ENCODE results near the gene ADAM19.

Gene ADAM19

DNA sequence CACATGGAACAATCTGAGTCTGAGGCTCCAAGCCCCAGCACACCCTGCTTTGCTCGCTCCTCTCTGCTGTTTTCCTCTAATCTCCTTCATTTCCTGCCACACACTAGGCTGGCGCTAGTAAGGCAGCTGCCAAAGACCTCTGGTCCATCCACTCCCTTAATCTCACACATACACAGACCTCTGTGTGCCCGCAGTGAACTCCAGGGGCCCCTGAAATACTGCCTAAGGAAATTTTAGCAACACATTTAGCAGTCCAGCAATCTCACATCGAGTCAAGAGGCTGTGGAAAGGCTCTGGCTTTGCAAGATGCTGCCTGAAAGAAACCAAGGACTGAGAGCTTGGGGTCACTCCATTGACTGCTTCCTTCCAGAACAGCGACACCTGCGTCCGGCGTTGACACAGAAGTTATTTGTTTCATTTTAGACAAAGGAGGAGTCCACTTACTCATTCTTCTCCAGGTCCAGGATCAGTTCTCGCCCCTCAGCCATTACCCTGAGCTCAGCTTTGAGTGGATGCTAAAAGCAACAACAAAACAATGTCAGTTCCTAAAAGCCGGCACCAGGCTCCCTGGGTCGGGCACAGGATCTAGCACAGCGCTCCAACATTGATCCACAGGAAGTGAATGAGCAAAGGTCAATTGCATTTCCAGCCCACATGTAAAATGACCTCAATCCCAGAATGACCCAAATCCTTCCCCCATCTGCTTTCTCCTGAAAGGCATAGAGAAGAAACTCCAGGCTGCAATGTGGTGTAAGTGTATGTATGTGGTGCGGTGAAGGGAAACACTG, 11.5 kb downstream of the ADAM19 start:
- no peak for DNase-seq (ENCODE audit: extremely low read depth in 1 of 2, low read depth in 1 of 2)

DNA sequence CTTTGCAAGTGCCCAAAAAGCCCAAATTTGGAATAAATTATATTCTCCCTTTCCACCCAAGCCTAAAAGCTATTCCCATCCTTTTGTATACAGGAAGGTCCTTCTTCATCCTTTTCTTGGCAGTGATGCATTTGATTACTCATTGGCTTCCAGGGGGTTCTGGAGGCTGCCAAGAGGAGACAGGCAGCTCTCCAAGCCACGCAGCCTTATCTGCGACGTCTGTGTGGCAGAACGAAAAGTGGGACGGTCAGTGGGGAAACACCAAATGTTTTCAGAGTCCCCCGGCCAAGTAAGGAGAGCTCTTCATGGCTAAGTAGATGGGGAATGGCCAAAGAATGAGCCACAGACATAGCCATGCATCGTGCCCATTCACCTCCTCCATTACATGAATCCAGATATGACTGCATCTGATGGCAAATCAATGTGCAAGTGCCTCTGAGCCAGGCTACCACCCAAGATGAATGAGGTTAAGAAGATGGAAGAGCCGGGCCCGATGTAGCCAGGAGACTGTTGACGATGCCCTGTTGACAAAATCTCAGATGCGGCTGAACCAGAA, 12.1 kb downstream of the ADAM19 start:
- DNase-seq (ENCODE audit: extremely low read depth in 1 of 2, low read depth in 1 of 2): no peak

DNA sequence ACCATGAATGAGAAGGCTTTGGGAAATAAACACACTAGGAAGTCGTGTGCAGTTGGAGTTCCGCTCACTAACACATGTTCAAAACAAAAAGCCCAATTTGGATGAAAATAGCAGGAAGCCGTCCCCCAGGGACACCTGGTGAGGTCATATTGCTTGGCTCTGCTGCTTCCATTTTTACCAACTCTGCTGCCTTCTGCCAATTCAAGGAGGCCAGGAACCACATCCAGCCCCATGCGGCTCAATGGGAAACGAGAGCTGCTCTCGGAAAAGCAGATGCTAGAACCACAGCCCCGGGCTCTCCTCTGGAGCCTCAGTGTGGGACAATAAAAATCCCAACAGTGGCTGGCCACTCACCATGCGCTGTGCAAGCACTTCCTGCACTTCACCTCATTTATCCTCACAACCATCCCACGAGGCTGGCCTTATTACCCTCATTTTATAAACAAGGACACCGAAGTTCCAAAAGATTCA, 13.4 kb downstream of the ADAM19 start:
- DNase-seq (ENCODE audit: extremely low read depth in 1 of 2, low read depth in 1 of 2): no peak

DNA sequence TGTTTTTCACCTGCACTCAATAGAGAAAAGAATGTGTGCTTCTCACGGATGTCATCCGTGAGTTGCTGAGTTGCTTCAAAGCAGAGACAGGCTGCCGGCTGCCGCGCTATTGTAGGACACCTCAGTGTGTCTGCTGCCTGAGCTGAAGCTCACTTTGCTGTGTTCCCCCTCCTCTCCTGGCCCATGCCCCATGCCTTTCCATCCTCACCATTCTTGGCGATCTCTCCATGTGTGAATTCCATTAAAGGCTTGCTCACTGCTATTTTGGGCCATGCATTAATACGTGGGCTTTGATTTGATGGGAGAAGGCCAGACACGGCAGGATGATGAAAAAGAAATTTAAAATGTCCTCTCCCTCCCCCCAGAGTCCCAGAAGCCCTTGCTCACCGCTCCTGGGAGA, 14.5 kb downstream of the ADAM19 start:
- no peak for DNase-seq (ENCODE audit: extremely low read depth in 1 of 2, low read depth in 1 of 2)

DNA sequence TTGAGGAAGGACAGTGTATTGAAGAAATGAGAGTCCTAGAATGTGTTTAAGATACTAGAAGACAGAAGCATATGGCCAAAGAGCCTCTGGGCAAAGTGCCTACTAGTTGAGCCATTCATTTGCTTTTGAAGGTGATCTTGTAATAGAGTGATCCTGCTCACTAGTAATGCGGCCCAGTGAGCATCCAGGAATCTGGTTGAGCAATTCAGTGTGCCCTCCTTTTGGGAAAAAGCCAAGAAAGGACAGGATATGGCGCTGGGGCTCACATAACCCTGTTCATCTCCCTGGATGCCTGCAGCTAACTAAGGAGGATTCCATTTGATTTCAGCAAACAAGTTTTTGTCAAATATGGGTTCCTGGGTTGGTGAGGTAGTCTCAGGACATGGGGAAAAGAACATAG, 16.3 kb downstream of the ADAM19 start:
- DNase-seq (ENCODE audit: extremely low read depth in 1 of 2, low read depth in 1 of 2): no peak

DNA sequence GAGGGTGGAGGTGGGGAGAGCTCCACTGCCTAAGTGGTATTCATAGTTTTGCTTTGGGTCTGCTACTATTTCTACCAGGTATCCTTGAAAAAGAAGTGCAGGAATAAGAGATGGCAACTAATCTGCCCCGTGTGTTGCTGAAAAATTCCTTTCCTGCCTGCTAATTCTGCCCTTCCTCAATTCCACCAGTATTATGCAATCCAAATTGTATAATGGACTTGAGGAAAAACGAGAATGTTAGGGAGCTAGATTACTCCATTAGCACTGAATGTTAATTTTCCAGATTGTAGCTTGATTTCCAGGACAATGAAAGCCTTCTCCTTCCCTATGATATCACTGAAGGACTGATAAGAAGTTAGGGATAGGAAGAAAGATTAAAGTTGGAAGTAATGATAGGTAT, 16.9 kb downstream of the ADAM19 start:
- DNase-seq (ENCODE audit: extremely low read depth in 1 of 2, low read depth in 1 of 2): no peak

DNA sequence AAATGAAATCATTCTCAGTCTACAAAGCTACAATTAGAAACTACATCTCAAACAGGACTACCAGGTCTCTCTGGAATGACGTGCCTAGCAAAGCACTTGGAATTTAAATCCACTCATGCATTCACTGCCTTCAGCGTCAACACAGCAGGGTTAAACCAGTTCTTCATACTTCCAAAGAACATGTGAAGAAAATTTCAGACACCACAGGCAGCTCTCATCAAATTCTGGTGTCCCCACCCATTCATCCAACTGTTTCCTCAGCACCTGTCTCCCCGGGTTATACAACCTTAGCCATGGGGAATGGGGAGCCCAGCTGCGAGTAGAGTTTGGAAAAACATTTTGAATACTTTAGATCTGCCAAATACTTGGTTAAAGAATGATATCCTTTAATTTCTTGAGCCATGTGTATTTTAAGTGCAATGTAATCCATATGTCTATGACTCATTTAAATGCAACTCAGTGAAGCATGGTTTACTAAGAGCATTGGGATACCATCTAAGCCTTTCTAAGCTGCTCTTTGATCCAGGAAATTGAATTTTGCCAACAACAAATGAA, 17.5 kb downstream of the ADAM19 start:
- DNase-seq (ENCODE audit: extremely low read depth in 1 of 2, low read depth in 1 of 2): no peak

DNA sequence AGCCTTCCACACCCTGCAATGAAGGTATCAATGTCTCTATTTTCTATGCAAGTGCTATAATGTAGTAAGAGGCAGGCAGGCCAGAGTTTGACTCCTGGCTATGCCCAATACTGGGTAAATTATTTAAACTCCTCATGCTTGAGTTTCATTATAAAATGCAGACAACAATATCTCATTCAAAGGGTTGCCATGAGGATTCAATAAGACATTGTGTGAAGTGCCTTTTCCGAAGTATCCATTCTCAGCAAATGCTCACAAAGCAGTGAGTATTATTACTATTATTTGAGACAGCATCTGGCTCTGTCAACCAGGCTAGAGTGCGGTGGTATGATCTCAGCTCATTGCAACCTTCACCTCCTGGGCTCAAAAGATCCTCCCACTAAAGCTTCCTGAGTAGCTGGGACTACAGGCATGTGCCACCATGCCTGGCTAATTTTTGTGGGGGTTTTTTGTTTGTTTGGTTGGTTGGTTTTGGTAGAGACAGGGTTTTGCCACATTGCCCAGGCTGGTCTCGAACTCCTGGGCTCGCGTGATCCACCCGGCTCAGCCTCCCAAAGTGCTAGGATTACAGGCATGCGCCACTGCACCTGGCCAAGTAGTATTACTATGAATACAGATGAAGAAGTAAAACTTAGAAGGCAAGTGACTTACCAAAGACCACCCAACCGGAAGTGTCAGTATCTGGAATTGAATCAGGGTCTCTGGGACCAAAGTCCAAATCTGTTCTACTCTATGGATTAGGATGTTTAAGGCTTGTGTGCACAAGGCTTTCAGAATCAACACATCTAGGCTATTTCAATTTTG, 18.8 kb downstream of the ADAM19 start:
- no peak for DNase-seq (ENCODE audit: extremely low read depth in 1 of 2, low read depth in 1 of 2)

DNA sequence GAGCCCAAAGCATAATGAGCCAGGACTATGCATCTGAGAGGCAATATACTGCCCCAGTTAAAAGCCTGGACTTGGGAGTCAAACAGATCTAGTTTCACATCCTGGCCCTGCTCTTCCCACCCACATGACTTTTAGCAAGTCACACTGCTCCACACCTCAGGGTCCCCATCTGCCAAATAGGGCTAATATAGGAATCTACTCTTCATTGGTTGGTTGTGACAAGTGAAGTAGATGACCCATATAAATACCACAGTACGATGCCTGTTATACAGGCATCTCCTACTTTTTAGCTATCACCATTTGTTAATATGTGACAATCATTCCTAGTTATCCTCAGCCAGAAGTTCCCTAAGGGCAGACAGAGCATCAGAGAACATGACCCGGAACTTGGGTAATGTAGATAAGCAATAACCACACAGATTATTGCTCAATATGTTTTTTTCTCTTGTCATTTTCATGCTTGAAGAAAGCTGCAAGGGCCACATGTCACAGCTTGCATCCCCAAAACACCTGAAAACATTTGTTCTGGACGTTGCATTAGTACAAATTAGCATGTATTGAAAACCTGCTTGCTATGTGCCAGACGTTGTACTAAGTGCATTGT, 20.4 kb downstream of the ADAM19 start:
- DNase-seq (ENCODE audit: extremely low read depth in 1 of 2, low read depth in 1 of 2): no peak

DNA sequence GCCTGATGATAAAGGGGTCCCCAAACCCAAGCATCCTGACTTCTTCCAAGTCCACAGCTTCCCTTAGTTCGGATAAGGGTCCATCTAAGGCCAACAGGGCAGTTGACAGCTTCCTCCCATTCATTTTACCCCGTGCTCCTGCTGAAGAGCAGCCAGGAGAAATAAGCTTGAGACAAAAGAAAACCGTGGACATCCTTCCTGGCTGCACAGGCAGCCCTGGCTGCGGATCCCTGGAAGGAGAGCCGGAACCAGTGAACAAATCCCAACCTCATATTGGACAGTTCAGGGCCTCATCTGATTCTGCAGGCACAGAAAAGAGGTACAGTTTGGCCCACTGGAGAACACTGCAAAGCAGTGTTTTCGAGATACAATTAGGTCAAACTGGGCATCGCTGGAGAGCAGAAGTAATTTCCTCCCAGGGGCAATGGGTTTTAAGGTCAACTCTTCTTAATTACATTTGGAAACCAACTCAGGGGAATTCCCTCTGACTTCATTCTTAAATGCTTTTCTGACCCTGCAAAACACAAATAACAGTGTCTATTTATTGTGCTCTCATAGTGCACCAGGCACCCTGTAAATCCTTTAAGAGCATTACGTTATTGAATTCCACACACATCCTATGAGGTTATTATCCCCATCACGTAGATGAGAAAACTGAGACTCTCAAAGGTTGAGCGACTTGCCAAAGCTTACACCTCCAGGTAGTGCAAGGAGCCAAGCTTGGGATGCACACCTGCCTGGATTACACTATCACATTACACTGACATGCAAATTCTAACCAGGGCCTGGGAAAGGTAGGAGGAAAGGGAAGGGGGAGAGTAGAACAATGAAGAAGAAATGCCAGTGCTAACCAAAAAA, 21.2 kb downstream of the ADAM19 start:
- DNase-seq (ENCODE audit: extremely low read depth in 1 of 2, low read depth in 1 of 2): no peak

DNA sequence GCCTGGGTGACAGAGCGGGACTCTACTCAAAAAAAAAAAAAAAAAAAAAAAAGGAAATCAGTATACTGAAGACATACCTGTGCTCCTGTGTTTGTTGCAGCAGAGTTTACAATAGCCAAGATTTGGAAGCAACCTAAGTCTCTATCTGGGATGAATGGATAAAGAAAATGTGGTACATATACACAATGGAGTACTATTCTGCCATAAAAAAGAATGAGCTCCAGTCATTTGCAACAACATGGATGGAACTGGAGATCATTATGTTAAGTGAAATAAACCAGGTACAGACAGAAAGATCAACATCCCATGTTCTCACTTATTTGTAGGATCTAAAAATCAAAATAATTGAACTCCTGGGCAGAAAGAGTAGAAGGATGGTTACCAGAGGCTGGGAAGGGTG, 22.9 kb downstream of the ADAM19 start:
- DNase-seq (ENCODE audit: extremely low read depth in 1 of 2, low read depth in 1 of 2): no peak

DNA sequence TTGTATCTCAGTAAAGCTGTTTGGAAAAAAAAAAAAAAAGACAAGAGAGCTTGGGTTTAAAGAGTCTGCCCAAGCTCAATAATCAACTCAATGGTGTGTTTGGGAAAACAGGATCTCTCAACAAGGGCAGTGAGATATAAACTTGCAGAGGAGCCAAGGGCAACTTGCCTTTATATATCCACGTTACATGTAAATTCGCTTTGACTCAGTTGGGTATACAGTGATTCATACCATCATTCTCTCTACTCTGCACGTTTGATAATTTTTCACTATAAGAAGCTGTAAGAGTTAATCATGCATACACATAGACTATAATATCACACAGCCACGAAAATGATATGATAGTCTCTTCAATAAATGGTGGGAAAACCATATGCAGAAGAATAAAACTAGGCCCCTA, 24.9 kb downstream of the ADAM19 start:
- no peak for DNase-seq (ENCODE audit: extremely low read depth in 1 of 2, low read depth in 1 of 2)

DNA sequence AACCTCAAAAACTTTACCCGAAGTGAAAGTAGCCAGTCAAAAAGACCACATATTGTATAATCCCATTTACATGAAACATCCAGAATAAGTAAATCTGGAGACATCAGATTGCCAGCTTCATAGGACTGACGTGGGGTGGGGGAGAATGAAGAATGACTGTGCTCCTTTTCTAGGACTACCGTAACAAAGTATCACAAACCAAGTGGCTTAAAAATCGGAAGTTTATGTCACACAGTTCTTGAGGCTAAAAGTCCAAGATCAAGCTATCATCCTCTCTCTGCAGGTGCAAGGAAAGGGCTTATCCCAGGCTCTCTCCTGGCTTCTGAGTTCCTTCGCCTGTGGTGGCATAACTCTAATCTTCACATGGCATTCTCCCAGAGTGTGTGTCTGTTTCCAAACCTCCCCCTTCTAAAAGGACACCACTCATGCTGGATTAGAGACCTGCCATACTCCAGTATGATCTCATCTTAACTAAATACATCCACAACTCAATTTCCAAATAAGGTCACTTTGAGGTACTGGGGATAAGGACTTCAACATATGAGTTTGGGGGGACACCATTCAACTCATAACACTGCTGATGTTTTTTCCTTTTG, 25.5 kb downstream of the ADAM19 start:
- DNase-seq (ENCODE audit: extremely low read depth in 1 of 2, low read depth in 1 of 2): no peak

DNA sequence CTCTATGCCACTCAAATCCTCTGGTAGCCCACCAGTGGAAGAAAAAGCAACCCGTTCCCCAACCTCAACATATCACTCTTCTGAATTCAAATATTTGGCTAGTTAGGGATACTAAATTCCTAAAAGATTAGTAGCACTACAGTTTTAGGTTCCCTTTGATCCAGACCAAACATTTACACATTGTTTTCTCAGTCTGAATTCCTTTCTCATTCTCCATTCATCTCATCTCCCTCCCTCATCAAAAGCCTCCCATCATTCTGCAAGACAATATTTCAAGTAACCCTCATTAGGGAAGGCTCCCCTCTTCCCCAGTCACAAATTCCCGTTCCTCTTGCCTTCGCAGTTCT, 26.3 kb downstream of the ADAM19 start:
- DNase-seq (ENCODE audit: extremely low read depth in 1 of 2, low read depth in 1 of 2): no peak

DNA sequence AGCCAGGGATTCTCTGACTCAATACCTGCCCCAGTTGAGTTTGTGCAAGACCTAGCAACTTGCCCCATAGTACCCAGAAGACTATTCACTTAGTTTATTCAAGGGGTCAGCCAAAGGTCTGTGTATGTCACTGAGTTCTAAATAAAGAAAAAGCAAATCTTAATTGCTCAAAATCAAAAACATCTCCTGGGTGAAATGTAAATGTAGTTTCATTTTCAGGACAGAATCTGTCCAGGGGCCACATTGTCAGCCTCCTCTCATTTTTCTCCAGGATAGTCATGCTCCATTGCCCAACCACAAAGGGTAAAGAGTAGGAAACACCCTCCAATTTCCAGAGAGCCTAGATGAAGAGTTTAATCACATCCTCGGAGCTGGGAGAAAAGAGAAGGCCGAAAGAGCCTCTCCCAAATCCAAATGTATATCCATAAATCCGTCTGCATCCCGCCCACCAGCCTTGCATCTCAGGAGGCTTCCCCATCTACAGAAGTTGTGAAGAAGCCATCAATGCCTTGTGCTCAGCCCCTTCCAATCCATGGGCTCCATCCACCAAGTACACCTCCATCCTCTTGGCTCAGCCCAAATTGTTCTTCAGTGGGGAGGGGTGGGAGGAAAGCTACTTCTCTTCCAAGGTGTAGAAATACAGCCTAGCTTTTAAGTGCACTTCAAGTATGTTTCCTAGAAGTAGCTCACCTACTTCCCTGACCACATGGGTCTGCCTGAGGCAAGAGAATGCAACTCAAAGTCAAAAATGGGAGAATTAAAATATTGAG, 26.9 kb downstream of the ADAM19 start:
- DNase-seq (ENCODE audit: extremely low read depth in 1 of 2, low read depth in 1 of 2): no peak

DNA sequence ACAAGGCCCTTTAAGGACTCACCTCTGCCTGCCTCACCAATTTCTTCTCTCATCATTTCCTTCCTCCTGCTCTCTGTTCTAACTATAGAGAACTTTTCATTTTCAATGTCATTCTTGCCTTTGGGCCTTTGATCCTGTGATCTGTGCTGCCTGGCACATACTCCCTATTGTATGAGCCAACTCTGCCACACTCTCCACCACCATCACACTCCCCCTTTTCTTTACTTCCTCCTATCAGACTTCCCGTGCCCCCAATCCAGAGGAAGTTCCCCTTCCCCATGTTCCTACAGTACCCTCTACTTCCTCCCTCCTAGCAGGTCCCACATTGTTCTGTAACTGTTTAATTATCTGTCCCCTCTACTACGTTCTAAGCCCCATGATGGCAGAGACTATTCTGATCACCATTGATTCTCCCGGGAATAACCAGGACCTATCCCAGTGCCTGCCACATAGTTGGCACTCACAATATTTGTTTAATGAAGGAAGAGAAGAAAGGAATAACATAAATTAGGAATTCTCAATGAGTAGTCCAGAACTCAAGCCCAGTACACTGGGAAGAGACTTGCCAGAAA, 27.5 kb downstream of the ADAM19 start:
- DNase-seq (ENCODE audit: extremely low read depth in 1 of 2, low read depth in 1 of 2): no peak

DNA sequence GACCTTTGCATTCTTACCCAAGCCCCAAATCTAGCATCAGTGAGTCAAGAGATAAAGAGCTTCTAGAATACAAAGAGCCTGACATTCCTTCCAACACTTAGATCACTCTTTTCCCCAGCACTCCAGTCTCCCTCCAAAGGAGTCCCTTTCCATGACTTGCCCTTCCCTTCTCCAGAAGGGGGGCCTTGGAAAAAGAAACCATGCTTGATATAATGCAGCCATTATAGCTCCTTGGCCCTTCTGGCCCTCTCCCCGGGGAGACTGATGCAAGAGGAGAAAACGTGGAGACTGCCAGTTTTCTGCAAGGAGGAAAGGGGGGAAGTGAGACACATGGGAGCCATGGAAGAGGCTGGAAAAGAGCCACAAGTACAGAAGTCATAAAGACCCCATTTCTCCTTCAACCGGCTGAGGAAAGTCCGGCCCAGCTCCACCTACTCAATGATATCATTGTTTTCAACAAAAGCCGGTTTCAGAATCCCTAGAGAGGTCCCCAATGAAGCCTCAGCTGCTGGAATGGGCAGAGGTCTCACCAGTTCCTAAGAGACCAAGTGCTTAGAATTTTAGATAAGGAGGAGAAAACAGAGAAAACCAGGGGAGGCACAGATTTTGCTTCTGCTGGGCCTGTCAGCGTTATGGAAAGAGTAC, 29.0 kb downstream of the ADAM19 start:
- no peak for DNase-seq (ENCODE audit: extremely low read depth in 1 of 2, low read depth in 1 of 2)

DNA sequence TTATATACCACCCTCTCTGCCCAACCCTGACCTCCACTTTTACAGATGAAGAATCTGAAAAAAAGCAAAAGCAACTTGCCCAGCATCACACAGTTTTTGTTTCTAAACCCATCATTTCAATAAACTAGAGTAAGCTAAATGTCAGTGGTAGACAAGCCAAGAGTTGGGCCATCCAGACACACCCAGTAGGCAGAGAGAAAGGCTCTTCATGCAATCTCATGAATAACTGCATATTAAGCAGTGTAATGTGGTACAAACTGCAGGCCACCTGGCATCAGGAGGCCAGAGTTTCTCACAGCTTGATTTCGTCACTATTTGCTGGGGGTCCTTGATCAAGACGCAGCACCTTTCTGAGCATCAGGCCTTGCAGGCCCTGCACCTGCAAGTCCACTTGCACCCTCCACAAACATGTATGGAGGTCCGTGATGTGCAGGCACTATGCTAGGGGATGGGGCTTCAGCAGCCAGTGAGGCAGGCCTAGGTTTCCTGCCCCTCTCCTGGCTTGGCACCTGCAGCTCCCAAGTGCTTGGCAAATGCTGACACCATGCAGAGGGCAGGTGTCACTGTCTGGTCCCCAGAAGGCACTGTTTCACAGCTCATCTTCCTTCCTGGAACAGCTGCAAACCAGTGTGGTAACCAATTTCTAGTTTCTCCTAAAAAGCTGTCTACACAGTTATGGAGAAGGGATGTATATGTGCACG, 29.8 kb downstream of the ADAM19 start:
- DNase-seq (ENCODE audit: extremely low read depth in 1 of 2, low read depth in 1 of 2): no peak
